HG03521 (cell line): Measurements from ENCODE around the gene SMARCAL1.

Experiments used
- ATAC-seq: cut with Tn5 transposase; IDR thresholded peaks from one replicate; pipeline ENCODE4 v1.9.1; 2021; ENCODE audit warnings: mild to moderate bottlenecking, moderate library complexity; ENCODE audit not compliant: unreplicated experiment

Gene SMARCAL1

GRCh38 chr2:216522892-216523502, 110.7 kb downstream of the SMARCAL1 start:
- no peak for ATAC-seq

- ATAC-seq: no peak
Observed at GRCh38 chr2:216525972-216526371, 113.7 kb downstream of the SMARCAL1 start.

DNA sequence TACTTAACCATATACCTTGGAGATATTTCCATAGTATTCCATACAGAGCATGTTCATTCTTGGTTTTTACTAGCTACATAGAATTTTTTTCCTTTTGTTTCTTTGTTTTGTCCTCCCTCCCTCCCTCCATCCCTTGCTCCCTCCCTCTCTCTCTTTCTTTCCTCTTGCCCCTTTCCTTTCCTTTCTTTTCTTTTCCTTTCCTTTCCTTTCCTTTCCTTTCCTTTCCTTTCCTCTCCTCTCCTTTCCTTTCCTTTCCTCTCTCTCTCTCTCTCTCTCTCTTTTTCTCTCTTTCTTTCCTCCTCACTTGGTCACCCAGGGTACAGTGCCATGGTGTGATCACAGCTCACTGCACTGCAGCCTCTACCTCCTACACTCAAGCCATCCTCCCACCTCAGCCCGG, 114.7 kb downstream of the SMARCAL1 start:
- no peak for ATAC-seq

DNA sequence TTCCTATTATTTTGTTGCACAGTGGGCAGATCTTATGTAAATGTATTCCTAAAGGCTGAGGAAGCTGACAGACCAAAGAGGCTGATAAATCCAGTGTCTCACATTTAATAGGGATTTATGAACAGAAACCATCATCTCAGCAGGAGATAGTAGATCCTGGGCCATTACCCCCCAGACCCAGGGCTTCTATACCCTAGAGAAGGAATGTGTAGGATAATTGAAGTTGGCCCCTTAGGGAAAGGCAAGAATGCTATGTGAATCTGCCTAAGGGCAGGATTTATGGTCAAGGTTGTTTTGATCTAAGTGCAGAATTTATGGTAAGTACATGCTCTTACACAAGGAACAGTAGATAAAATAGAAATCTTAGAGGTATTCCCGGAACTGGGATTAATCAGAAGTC, 115.3 kb downstream of the SMARCAL1 start:
- ATAC-seq: no peak

DNA sequence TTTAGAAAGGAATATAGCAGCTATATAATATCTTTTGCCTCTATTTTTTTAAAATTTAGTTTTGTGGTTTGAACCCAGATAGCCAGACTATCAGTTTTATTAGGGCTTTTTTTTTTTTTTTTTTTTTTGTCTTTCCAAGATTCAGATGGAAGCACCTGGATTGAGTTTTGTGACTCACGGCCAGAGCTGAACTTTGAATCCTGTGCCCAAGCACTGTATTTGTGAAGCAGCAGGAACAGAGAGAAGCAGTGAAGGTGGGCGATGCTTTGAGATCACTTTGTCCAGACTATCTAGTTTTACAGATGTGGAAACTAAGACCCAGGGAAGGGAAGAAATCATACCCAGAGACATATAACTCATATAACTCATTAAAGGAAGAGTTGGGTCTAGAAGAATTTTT, 120.3 kb downstream of the SMARCAL1 start:
- ATAC-seq: no peak
